ENCODE results near the gene THTPA.
A peak's percentile ranks its signal among the peaks of the same experiment; 100 is the strongest.

Gene THTPA

GRCh38 chr14:23551266-23552028 is 4.6 kb upstream of the THTPA start, which contains the start of gene ZFHX2:
TSS of gene ZFHX2 (minus strand) at chr14:23551765. CDS start at chr14:23535325, 16,440 bp downstream.
- DNase-seq (ENCODE audit: low read depth in 1 of 2, low spot score in 1 of 2): peak; percentile 55 to 78

- DNase-seq (ENCODE audit: low read depth in 1 of 2, low spot score in 1 of 2): no peak
These were observed 564 bp upstream of the THTPA start for GRCh38 chr14:23555533-23555881.

GRCh38 chr14:23556700-23557440 is 799 bp downstream of the THTPA start:
- DNase-seq (ENCODE audit: low read depth in 1 of 2, low spot score in 1 of 2): no peak

- DNase-seq (ENCODE audit: low read depth in 1 of 2, low spot score in 1 of 2): no peak
These were observed 1.4 kb downstream of the THTPA start for GRCh38 chr14:23557521-23557920.

- no peak for DNase-seq (ENCODE audit: low read depth in 1 of 2, low spot score in 1 of 2)
These were observed 1.9 kb downstream of the THTPA start for GRCh38 chr14:23557946-23558345.

- no peak for DNase-seq (ENCODE audit: low read depth in 1 of 2, low spot score in 1 of 2)
These were observed 2.4 kb downstream of the THTPA start for GRCh38 chr14:23558346-23559009.

GRCh38 chr14:23559010-23559925 is 3.2 kb downstream of the THTPA start:
- peak; percentile 28 to 55 for DNase-seq (ENCODE audit: low read depth in 1 of 2, low spot score in 1 of 2)

GRCh38 chr14:23559926-23560520 is 4.0 kb downstream of the THTPA start:
- no peak for DNase-seq (ENCODE audit: low read depth in 1 of 2, low spot score in 1 of 2)

- DNase-seq (ENCODE audit: low read depth in 1 of 2, low spot score in 1 of 2): no peak
These were observed 5.2 kb downstream of the THTPA start for GRCh38 chr14:23561259-23561658.

GRCh38 chr14:23561873-23562821 is 6.1 kb downstream of the THTPA start:
- DNase-seq (ENCODE audit: low read depth in 1 of 2, low spot score in 1 of 2): no peak

GRCh38 chr14:23562822-23563472 is 6.9 kb downstream of the THTPA start:
- DNase-seq (ENCODE audit: low read depth in 1 of 2, low spot score in 1 of 2): peak in 1 of 2 donors; percentile 35

- no peak for DNase-seq (ENCODE audit: low read depth in 1 of 2, low spot score in 1 of 2)
These were observed 7.6 kb downstream of the THTPA start for GRCh38 chr14:23563473-23564180.

- DNase-seq (ENCODE audit: low read depth in 1 of 2, low spot score in 1 of 2): no peak
These were observed 8.2 kb downstream of the THTPA start for GRCh38 chr14:23564181-23564812.

- no peak for DNase-seq (ENCODE audit: low read depth in 1 of 2, low spot score in 1 of 2)
These were observed 8.8 kb downstream of the THTPA start for GRCh38 chr14:23564876-23565275.

GRCh38 chr14:23565626-23566025 is 9.6 kb downstream of the THTPA start:
- DNase-seq (ENCODE audit: low read depth in 1 of 2, low spot score in 1 of 2): no peak

GRCh38 chr14:23566112-23566777 is 10.2 kb downstream of the THTPA start:
- DNase-seq (ENCODE audit: low read depth in 1 of 2, low spot score in 1 of 2): no peak

- no peak for DNase-seq (ENCODE audit: low read depth in 1 of 2, low spot score in 1 of 2)
These were observed 10.7 kb downstream of the THTPA start for GRCh38 chr14:23566778-23567185.
